K562 (cell line): Measurements from ENCODE around the gene RINL. TPM values are rescaled to one million over a fixed set of nuclear protein-coding genes. Genes with fewer than 3 reads are reported as not detected.
A peak's percentile ranks its signal among the peaks of the same experiment; 100 is the strongest.

Source experiments
- ATF7 ChIP-seq: fragments of 450-650 bp; IDR thresholded peaks from 2 replicates; pipeline ENCODE4 v1.7.1; 2014; ENCODE audit warnings: mild to moderate bottlenecking, moderate library complexity
- BCOR ChIP-seq: fragments of 450-650 bp; IDR thresholded peaks from 2 replicates; pipeline ENCODE4 v1.6.1; 2016
- CHAMP1 ChIP-seq: fragments of 450-650 bp; IDR thresholded peaks from 2 replicates; pipeline ENCODE4 v1.6.1; 2016; ENCODE audit warnings: mild to moderate bottlenecking
- CREM ChIP-seq: IDR thresholded peaks from 2 replicates; pipeline ENCODE4 v1.6.1; 2014; ENCODE audit warnings: antibody characterized with exemption, low read depth
- DMBX1 ChIP-seq: fragments of 250-450 bp; sonication (Bioruptor Pico); IDR thresholded peaks from 2 replicates; pipeline ENCODE4 v1.8.0; 2022; ENCODE audit warnings: inconsistent platforms, mild to moderate bottlenecking, moderate library complexity, borderline replicate concordance
- HDAC8 ChIP-seq: fragments of 450-650 bp; IDR thresholded peaks from 2 replicates; pipeline ENCODE4 v1.6.1; 2016; ENCODE audit warnings: mild to moderate bottlenecking, missing genetic modification characterization, moderate library complexity, missing compliant biosample characterization
- HOXB6 ChIP-seq: fragments of 250-450 bp; sonication (Bioruptor Pico); IDR thresholded peaks from 2 replicates; pipeline ENCODE4 v1.5.1; 2022; ENCODE audit warnings: mild to moderate bottlenecking, borderline replicate concordance
- KAT2B ChIP-seq: IDR thresholded peaks from one replicate; pipeline ENCODE4 v1.6.1; 2012; ENCODE audit warnings: low read depth, mild to moderate bottlenecking, control low read depth, inconsistent platforms, low read length, moderate library complexity
- NEUROD1 ChIP-seq: fragments of 150-350 bp; IDR thresholded peaks from 2 replicates; pipeline ENCODE4 v1.6.1; 2014; ENCODE audit warnings: borderline replicate concordance, low read length, low read depth; ENCODE audit not compliant: partially characterized antibody
- PHB2 ChIP-seq: fragments of 450-650 bp; IDR thresholded peaks from 2 replicates; pipeline ENCODE4 v1.6.1; 2017; ENCODE audit warnings: low read depth
- POLR2H ChIP-seq: IDR thresholded peaks from 2 replicates; pipeline ENCODE4 v1.6.1; 2016; ENCODE audit warnings: missing genetic modification characterization, low read depth, mild to moderate bottlenecking, control low read depth, missing compliant biosample characterization, moderate library complexity
- PRMT5 ChIP-seq: sonication (generic); formaldehyde crosslinking; IDR thresholded peaks from 2 replicates; pipeline ENCODE4 v1.5.0; 2020; ENCODE audit warnings: missing genetic modification reagents
- RAD51 ChIP-seq: fragments of 450-650 bp; IDR thresholded peaks from 2 replicates; pipeline ENCODE4 v1.7.1; 2016; ENCODE audit warnings: low read depth, mild to moderate bottlenecking, borderline replicate concordance
- RBFOX2 ChIP-seq: fragments of 200-400 bp; formaldehyde crosslinking; IDR thresholded peaks from 2 replicates; pipeline ENCODE4 v1.6.1; 2017; ENCODE audit warnings: low read depth, mild to moderate bottlenecking, low read length, moderate library complexity
- SMC3 ChIP-seq: conservative IDR thresholded peaks from 2 replicates; pipeline ENCODE4 v1.6.1; 2011; ENCODE audit warnings: low read depth, low read length, improper control_type of control experiment; ENCODE audit not compliant: insufficient read depth
- SP1 ChIP-seq: sonication (generic); formaldehyde crosslinking; IDR thresholded peaks from 2 replicates; pipeline ENCODE4 v1.8.1; 2022; ENCODE audit warnings: mild to moderate bottlenecking, missing genetic modification reagents
- TRIM24 ChIP-seq, 2 experiments: fragments of 450-650 bp; IDR thresholded peaks; 2 replicates each; pipeline ENCODE4 v1.6.1; 2016
- TRIM28 ChIP-seq: fragments of 450-650 bp; IDR thresholded peaks from 2 replicates; pipeline ENCODE4 v1.6.1; 2017
- XRCC5 ChIP-seq: fragments of 200-400 bp; formaldehyde crosslinking; IDR thresholded peaks from 2 replicates; pipeline ENCODE4 v1.6.1; 2017; ENCODE audit warnings: low read depth, mild to moderate bottlenecking, low read length
- ZNF174 ChIP-seq: fragments of 250-450 bp; sonication (Bioruptor Pico); IDR thresholded peaks from 2 replicates; pipeline ENCODE4 v1.4.0; 2020; ENCODE audit warnings: mild to moderate bottlenecking
- ZNF184 ChIP-seq: sonication (generic); formaldehyde crosslinking; IDR thresholded peaks from 2 replicates; pipeline ENCODE4 v1.5.0; 2020; ENCODE audit warnings: missing genetic modification reagents
- ZNF668 ChIP-seq: fragments of 250-450 bp; sonication (Bioruptor Pico); IDR thresholded peaks from 2 replicates; pipeline ENCODE4 v1.8.0; 2022; ENCODE audit warnings: mild to moderate bottlenecking, inconsistent platforms
- polyA plus RNA-seq, 8 experiments: library from polyadenylated mRNA; depleted of rRNA in 4 of 8; stranded (reverse) in 5 of 8; unstranded in 3 of 8; fragments of >200 nt; fragmentation: Nextera tagmentation in 2 of 8; fragmentation: Illumina TruSeq in 1 of 8; extraction: Ambion mirVana in 2 of 8; extraction: Trizol in 1 of 8; gene quantifications; 2 replicates each; pipeline versions ENCODE4 v1.2.1 to v1.2.3, GENCODE V29; 2011 to 2014; ENCODE audit warnings: inconsistent platforms in 1 of 8, missing spikeins in 1 of 8
- total RNA-seq, 7 experiments: library from RNA; depleted of rRNA in 6 of 7; stranded (reverse); fragments of >200 nt in 6 of 7; fragmentation: Illumina TruSeq in 2 of 7; extraction: Trizol in 2 of 7; gene quantifications; 2 replicates each; pipeline versions ENCODE4 v1.2.1 to v1.2.3, GENCODE V29; 2011 to 2021; ENCODE audit warnings: low replicate concordance in 1 of 7
- TF ChIP-seq, protein P1 (sequence below): sonication (generic); formaldehyde crosslinking; IDR thresholded peaks from 2 replicates; pipeline ENCODE4 v1.8.0; 2023; ENCODE audit warnings: mild to moderate bottlenecking, missing genetic modification reagents
- TF ChIP-seq, protein P2 (sequence below), 2 experiments: fragments of 450-650 bp in 1 of 2; IDR thresholded peaks; 2 replicates each; pipeline ENCODE4 v1.6.1; 2011 to 2017; ENCODE audit warnings: low read depth in 2 of 2, antibody characterized with exemption in 1 of 2, borderline replicate concordance in 1 of 2, low read length in 1 of 2, mild to moderate bottlenecking in 1 of 2, mixed read lengths in 1 of 2; ENCODE audit not compliant: control insufficient read depth in 1 of 2

Gene RINL
- total and polyA plus RNA-seq, 9 of the 15 experiments (the other 6 are each of a cell fraction or from before 2014, with no cell fraction given): 0.82 to 10.9 (median 4.9) TPM

- TF ChIP-seq POLR2H (tag) (peak; percentile 70), DMBX1 (0 out of 2 replicates have a peak, but pooled peaks have one; percentile 24), PRMT5 (CRISPR knock-in tag) (no peak), BCOR (peak; percentile 71), ZNF174 (CRISPR knock-in tag) (no peak), SP1 (CRISPR knock-in tag) (peak; percentile 88), RAD51 (peak; percentile 85), HDAC8 (tag) (no peak), CHAMP1 (no peak), XRCC5 (no peak), TRIM24 (IDR thresholded peaks at IDR 0.05) (no peak), NEUROD1 (no peak), CREM (peak; percentile 97), ATF7 (peak; percentile 52), SMC3 (no peak), HOXB6 (CRISPR knock-in tag) (no peak), PHB2 (no peak), KAT2B (no peak), ZNF184 (CRISPR knock-in tag) (no peak), RBFOX2 (peak; percentile 75), TRIM28 (peak; percentile 65; the same call in 1 of the 2 replicates), ZNF668 (no peak)
- TF ChIP-seq, protein P1, sequence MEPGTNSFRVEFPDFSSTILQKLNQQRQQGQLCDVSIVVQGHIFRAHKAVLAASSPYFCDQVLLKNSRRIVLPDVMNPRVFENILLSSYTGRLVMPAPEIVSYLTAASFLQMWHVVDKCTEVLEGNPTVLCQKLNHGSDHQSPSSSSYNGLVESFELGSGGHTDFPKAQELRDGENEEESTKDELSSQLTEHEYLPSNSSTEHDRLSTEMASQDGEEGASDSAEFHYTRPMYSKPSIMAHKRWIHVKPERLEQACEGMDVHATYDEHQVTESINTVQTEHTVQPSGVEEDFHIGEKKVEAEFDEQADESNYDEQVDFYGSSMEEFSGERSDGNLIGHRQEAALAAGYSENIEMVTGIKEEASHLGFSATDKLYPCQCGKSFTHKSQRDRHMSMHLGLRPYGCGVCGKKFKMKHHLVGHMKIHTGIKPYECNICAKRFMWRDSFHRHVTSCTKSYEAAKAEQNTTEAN: no peak
- TF ChIP-seq, protein P2, sequence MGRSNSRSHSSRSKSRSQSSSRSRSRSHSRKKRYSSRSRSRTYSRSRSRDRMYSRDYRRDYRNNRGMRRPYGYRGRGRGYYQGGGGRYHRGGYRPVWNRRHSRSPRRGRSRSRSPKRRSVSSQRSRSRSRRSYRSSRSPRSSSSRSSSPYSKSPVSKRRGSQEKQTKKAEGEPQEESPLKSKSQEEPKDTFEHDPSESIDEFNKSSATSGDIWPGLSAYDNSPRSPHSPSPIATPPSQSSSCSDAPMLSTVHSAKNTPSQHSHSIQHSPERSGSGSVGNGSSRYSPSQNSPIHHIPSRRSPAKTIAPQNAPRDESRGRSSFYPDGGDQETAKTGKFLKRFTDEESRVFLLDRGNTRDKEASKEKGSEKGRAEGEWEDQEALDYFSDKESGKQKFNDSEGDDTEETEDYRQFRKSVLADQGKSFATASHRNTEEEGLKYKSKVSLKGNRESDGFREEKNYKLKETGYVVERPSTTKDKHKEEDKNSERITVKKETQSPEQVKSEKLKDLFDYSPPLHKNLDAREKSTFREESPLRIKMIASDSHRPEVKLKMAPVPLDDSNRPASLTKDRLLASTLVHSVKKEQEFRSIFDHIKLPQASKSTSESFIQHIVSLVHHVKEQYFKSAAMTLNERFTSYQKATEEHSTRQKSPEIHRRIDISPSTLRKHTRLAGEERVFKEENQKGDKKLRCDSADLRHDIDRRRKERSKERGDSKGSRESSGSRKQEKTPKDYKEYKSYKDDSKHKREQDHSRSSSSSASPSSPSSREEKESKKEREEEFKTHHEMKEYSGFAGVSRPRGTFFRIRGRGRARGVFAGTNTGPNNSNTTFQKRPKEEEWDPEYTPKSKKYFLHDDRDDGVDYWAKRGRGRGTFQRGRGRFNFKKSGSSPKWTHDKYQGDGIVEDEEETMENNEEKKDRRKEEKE (IDR thresholded peaks at IDR 0.05; ENCODE audit: borderline replicate concordance in 1 of 2, control insufficient read depth in 1 of 2, low read depth in 2 of 2, low read length in 1 of 2): no peak
Observed at GRCh38 chr19:38851622-38852230, 26.3 kb downstream of the RINL start (continued).
